ENCODE measurements around the gene UBE2Q2.

DNA sequence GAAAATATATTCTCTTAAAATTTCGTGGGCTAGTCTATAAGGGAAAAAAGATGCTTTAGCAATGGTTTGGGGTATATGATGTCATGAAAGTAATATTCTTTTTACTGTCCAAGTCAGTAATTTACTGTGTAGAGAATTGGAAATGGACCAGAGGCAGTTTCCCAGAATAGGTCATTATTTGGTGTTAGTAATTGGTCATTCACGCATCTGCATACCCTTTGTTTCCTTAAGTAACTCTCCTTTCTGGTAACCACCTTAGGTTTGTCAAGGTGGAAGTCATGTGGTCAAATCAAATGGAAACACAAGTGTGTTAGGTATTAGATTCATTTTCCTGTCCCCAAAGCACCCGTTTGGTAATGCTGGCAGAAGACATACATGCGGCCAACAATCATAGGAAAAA, 84.4 kb downstream of the UBE2Q2 start:
- TF ChIP-seq, protein P1, sequence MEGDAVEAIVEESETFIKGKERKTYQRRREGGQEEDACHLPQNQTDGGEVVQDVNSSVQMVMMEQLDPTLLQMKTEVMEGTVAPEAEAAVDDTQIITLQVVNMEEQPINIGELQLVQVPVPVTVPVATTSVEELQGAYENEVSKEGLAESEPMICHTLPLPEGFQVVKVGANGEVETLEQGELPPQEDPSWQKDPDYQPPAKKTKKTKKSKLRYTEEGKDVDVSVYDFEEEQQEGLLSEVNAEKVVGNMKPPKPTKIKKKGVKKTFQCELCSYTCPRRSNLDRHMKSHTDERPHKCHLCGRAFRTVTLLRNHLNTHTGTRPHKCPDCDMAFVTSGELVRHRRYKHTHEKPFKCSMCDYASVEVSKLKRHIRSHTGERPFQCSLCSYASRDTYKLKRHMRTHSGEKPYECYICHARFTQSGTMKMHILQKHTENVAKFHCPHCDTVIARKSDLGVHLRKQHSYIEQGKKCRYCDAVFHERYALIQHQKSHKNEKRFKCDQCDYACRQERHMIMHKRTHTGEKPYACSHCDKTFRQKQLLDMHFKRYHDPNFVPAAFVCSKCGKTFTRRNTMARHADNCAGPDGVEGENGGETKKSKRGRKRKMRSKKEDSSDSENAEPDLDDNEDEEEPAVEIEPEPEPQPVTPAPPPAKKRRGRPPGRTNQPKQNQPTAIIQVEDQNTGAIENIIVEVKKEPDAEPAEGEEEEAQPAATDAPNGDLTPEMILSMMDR (IDR thresholded peaks at IDR 0.05): no peak
- TF ChIP-seq POLR2A (IDR thresholded peaks at IDR 0.05): no peak
